Measurements from ENCODE around the gene CYTH1.

DNA sequence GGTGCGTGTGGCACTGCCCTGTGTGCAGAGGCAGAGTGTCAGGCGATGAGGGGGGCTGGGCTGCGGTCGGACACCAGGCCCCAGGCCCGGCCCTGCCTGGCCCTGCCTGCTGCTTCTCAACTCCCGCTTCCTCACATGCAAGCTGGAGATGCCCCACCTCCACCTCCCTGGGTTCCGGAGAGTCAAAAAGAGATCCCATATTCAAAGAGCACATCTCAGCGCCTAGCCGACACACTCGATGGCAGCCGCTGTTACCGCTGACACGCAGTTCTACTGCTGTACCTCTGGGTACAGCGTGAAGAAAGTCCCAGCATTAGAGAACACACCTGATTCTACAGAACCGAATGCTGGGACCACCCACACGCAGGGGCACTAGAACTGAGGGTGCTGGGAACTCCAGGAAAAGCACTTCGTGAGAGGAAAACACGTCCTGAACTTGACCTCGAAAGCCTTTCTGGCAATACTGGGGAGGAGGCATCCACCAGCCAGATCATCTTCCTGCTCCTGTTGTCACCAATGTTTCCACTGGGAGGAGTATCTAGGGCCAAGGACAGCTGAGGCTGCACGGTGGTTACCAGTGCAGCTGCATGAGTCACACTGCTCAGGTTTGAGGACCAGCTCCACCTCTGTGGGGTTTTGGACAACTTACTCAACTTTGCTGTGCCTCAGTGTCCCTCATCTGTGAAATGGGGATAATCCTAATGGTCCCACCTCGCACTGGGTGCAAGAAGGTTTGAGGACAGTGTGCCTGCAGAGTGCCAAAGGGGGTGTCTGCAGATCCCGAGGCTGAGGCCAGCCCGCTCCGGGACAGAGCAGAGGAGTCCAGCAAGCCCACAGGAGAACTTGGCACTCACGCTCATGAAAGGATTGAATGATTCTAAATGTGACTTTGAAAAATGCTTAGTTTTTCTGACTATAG, 104.5 kb downstream of the CYTH1 start:
- TF ChIP-seq CTCF (conservative IDR thresholded peaks at IDR 0.05) (no peak), EZH2 (IDR thresholded peaks at IDR 0.05; ENCODE audit: low read depth) (no peak)
